Astrocyte (in vitro differentiated cells and primary cell): ENCODE measurements around the gene ZMIZ1. TPM values are rescaled to one million over a fixed set of nuclear protein-coding genes. Genes with fewer than 3 reads are reported as not detected.

Experiments
- DNase-seq: peaks from one replicate; pipeline ENCODE4 v3.0.0-alpha.2; 2010; ENCODE audit warnings: low read depth
- FAIRE-seq: peaks from 2 replicates; lab custom pipeline; 2011; peaks lifted over from hg19 to GRCh38; lab: Jason Lieb, UNC
- H2AFZ ChIP-seq: 2 replicates; pipeline ENCODE4 v1.6.0; 2012; ENCODE audit warnings: low read depth, low read length, inconsistent platforms
- H3K27ac ChIP-seq: 2 replicates; pipeline ENCODE4 v1.5.1; 2011; ENCODE audit warnings: low read depth, low read length, inconsistent platforms
- H3K27me3 ChIP-seq: 2 replicates; pipeline ENCODE4 v1.6.0; 2011; ENCODE audit warnings: low read length, inconsistent platforms; ENCODE audit not compliant: insufficient read depth
- H3K36me3 ChIP-seq: 2 replicates; pipeline ENCODE4 v1.5.1; 2011; ENCODE audit warnings: low read length, inconsistent platforms; ENCODE audit not compliant: insufficient read depth
- H3K4me1 ChIP-seq: 2 replicates; pipeline ENCODE4 v1.5.1; 2011; ENCODE audit warnings: low read length, inconsistent platforms; ENCODE audit not compliant: insufficient read depth
- H3K4me2 ChIP-seq: 2 replicates; pipeline ENCODE4 v1.6.0; 2012; ENCODE audit warnings: low read length, inconsistent platforms
- H3K4me3 ChIP-seq: 2 replicates; pipeline ENCODE4 v1.5.1; 2011; ENCODE audit warnings: low read depth, mild to moderate bottlenecking, low read length, inconsistent platforms; ENCODE audit not compliant: insufficient read depth
- H3K79me2 ChIP-seq: 2 replicates; pipeline ENCODE4 v1.6.0; 2012; ENCODE audit warnings: mild to moderate bottlenecking, low read length, inconsistent platforms; ENCODE audit not compliant: insufficient read depth
- H3K9ac ChIP-seq: 2 replicates; pipeline ENCODE4 v1.6.0; 2012; ENCODE audit warnings: mild to moderate bottlenecking, low read length, inconsistent platforms
- H3K9me3 ChIP-seq: 2 replicates; pipeline ENCODE4 v1.5.1; 2012; ENCODE audit warnings: low read depth, mild to moderate bottlenecking, low read length, inconsistent platforms; ENCODE audit not compliant: insufficient read depth
- H4K20me1 ChIP-seq: 2 replicates; pipeline ENCODE4 v1.6.0; 2012; ENCODE audit warnings: low read length, inconsistent platforms; ENCODE audit not compliant: insufficient read depth
- H3K27ac Mint-ChIP-seq: one replicate; pipeline ENCODE4 v1.8.0; 2021; ENCODE audit warnings: mild to moderate bottlenecking, mixed read lengths; ENCODE audit not compliant: unreplicated experiment
- H3K27me3 Mint-ChIP-seq: one replicate; pipeline ENCODE4 v1.8.0; 2021; ENCODE audit warnings: low read depth, mixed read lengths; ENCODE audit not compliant: unreplicated experiment
- H3K36me3 Mint-ChIP-seq: one replicate; pipeline ENCODE4 v1.8.0; 2021; ENCODE audit warnings: low read depth, mixed read lengths; ENCODE audit not compliant: unreplicated experiment
- H3K4me1 Mint-ChIP-seq: one replicate; pipeline ENCODE4 v1.8.0; 2021; ENCODE audit warnings: low read depth, mixed read lengths; ENCODE audit not compliant: unreplicated experiment
- H3K4me3 Mint-ChIP-seq: one replicate; pipeline ENCODE4 v1.8.0; 2021; ENCODE audit warnings: mild to moderate bottlenecking, moderate library complexity, mixed read lengths; ENCODE audit not compliant: unreplicated experiment
- H3K9me3 Mint-ChIP-seq: one replicate; pipeline ENCODE4 v1.8.0; 2021; ENCODE audit warnings: mild to moderate bottlenecking, mixed read lengths; ENCODE audit not compliant: unreplicated experiment
- EZH2 ChIP-seq: IDR thresholded peaks from 2 replicates; pipeline ENCODE4 v1.6.1; 2012; ENCODE audit warnings: mild to moderate bottlenecking, low read length, inconsistent platforms; ENCODE audit not compliant: insufficient read depth
- total RNA-seq: library from RNA; stranded (reverse); gene quantifications from 2 replicates; pipeline ENCODE4 v1.2.1, GENCODE V29; 2021
- TF ChIP-seq, protein P1 (sequence below): IDR thresholded peaks from 2 replicates; pipeline ENCODE4 v1.5.1; 2011; ENCODE audit warnings: low read depth, mild to moderate bottlenecking, inconsistent platforms, low read length, moderate library complexity; ENCODE audit not compliant: insufficient read depth

Gene ZMIZ1
- total RNA-seq, 1 donor from 2014 or later, result 45.5 TPM

DNA sequence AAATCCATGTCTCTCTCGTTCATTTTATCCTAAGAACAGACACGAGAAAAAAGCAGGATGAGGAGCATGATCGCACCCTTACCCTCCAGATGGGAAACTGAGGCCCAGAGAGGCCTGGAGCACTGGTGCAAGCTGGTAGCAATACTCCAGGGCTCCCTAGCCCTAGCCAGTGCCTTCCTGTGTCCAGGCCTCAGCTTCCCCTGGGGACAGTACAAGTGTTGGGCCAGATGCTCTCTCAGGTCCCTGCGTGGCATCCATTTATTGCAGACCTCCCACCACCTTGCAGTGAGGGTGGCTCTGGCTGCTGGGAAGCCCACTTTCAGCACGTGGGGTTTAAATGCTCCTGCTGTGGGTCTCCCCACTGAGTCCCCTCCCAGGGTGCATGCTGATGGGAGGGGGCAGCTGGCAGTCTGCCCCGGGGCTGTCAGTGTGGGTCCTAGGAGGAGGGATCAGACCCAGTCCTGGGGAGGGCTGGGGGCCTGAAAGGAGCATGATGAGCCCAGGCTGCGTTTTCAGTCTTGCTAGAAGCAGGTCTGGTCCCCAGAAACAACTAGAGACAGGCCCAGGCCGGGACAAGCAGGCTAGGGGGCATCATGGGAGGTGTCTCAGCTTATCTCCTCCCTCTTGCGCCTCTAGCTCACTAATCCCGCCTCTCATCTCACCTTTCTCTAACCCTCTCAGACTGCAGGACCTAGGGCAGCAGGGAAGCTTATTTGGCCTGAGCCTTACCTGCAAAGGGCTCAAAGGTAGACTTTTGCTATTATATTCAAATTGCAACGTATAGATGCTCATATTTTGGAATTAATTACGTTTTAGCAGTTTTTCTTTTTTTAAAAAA lies 277.8 kb downstream of the ZMIZ1 start:
- Mint-ChIP-seq H3K9me3 (no peaks in the 10 kb centered on the region), H3K36me3 (peaks cover 9% of the 10 kb centered on the region), H3K27ac (no peak overlapping the region), H3K4me3 (peak overlapping the region; percentile 62), H3K27me3 (peaks cover 15% of the 10 kb centered on the region), H3K4me1 (peaks cover 2% of the 10 kb centered on the region)
- peak overlapping the region; percentile 96 for H3K4me2 ChIP-seq
- H3K4me3 ChIP-seq, result no peak overlapping the region
- peaks cover 31% of the 10 kb centered on the region for H4K20me1 ChIP-seq
- no peaks in the 10 kb centered on the region for H3K27me3 ChIP-seq
- peak overlapping the region; percentile 42 for H2AFZ ChIP-seq
- H3K27ac ChIP-seq, result no peak overlapping the region
- H3K9ac ChIP-seq, result no peak overlapping the region
- H3K36me3 ChIP-seq, result peaks cover 8% of the 10 kb centered on the region
- no peak for DNase-seq
- H3K79me2 ChIP-seq, result peaks cover 34% of the 10 kb centered on the region
- TF ChIP-seq EZH2, result no peak
- TF ChIP-seq, protein P1, sequence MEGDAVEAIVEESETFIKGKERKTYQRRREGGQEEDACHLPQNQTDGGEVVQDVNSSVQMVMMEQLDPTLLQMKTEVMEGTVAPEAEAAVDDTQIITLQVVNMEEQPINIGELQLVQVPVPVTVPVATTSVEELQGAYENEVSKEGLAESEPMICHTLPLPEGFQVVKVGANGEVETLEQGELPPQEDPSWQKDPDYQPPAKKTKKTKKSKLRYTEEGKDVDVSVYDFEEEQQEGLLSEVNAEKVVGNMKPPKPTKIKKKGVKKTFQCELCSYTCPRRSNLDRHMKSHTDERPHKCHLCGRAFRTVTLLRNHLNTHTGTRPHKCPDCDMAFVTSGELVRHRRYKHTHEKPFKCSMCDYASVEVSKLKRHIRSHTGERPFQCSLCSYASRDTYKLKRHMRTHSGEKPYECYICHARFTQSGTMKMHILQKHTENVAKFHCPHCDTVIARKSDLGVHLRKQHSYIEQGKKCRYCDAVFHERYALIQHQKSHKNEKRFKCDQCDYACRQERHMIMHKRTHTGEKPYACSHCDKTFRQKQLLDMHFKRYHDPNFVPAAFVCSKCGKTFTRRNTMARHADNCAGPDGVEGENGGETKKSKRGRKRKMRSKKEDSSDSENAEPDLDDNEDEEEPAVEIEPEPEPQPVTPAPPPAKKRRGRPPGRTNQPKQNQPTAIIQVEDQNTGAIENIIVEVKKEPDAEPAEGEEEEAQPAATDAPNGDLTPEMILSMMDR, result no peak
- FAIRE-seq, result no peak
- H3K9me3 ChIP-seq, result no peaks in the 10 kb centered on the region
- H3K4me1 ChIP-seq, result peaks cover 19% of the 10 kb centered on the region

DNA sequence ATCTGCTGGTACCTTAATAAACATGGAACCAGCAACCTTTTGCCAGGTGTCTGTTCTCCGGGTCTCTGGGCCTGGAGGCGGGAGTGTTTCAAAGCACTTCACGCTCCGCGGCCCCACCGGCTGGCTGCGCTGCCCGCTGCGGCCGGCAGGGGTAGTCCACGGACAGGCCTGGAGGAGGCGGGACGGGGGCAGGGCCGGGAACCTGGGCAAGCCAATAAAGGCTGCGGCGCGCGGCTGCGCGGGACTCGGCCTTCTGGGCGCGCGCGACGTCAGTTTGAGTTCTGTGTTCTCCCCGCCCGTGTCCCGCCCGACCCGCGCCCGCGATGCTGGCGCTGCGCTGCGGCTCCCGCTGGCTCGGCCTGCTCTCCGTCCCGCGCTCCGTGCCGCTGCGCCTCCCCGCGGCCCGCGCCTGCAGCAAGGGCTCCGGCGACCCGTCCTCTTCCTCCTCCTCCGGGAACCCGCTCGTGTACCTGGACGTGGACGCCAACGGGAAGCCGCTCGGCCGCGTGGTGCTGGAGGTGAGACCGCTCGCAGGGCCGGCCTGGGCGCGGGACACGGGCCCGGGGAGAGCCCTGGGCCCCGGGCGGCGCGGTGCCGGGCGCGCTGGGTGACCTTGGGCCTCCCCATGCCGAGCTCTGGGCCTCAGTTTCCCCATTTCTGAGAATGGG lies 278.6 kb downstream of the ZMIZ1 start, which contains the start of gene PPIF:
Gene PPIF (plus strand): TSS at position 244 of the 668 bp plus-strand sequence. CDS start 80 bp downstream, at position 324.
- peak within 1 kb of the TSS; percentile 94 for H3K9ac ChIP-seq
- TF ChIP-seq, protein P1, result peak; percentile 55
- TF ChIP-seq EZH2, result no peak
- H3K79me2 ChIP-seq, result peaks cover 34% of the 10 kb centered on the region
- peak within 1 kb of the TSS; percentile 96 for H3K4me2 ChIP-seq
- H4K20me1 ChIP-seq, result peaks cover 38% of the 10 kb centered on the region
- peaks cover 12% of the 10 kb centered on the region for H3K36me3 Mint-ChIP-seq
- H3K4me3 Mint-ChIP-seq, result peak within 1 kb of the TSS; percentile 85
- DNase-seq (peak; percentile 80), FAIRE-seq (no peak)
- H3K36me3 ChIP-seq, result peaks cover 14% of the 10 kb centered on the region
- H3K4me1 ChIP-seq, result peaks cover 19% of the 10 kb centered on the region
- peak within 1 kb of the TSS; percentile 78 for H3K4me3 ChIP-seq
- H3K27ac ChIP-seq, result peak within 1 kb of the TSS; percentile 72
- H3K27me3 ChIP-seq, result no peaks in the 10 kb centered on the region
- peaks cover 15% of the 10 kb centered on the region for H3K27me3 Mint-ChIP-seq
- no peaks in the 10 kb centered on the region for H3K9me3 Mint-ChIP-seq
- no peaks in the 10 kb centered on the region for H3K9me3 ChIP-seq
- H3K4me1 Mint-ChIP-seq, result peaks cover 2% of the 10 kb centered on the region
- no peak within 1 kb of the TSS for H3K27ac Mint-ChIP-seq
- H2AFZ ChIP-seq, result peak within 1 kb of the TSS; percentile 94
